Adipocyte (in vitro differentiated cells): ENCODE data around the gene RAB27A.
"Not testable (repeated sequence)": the region's sequence is repeated elsewhere in the genome, so short reads cannot be mapped to it uniquely, and the experiment has no call there.

Experiments used
- DNase-seq: peaks from one replicate; pipeline ENCODE4 v3.0.0-alpha.2; 2015; ENCODE audit warnings: low read depth
- H3K27me3 ChIP-seq: replicated peaks from 2 replicates; pipeline ENCODE4 v1.7.0; 2013; ENCODE audit warnings: mild to moderate bottlenecking, low read length, moderate library complexity; ENCODE audit not compliant: control insufficient read depth, insufficient read depth
- H3K36me3 ChIP-seq: 2 replicates; pipeline ENCODE4 v1.7.0; 2013; ENCODE audit warnings: low read length, mild to moderate bottlenecking, moderate library complexity; ENCODE audit not compliant: control insufficient read depth, insufficient read depth, severe bottlenecking
- H3K4me1 ChIP-seq: 2 replicates; pipeline ENCODE4 v1.7.0; 2013; ENCODE audit warnings: mild to moderate bottlenecking, low read length, moderate library complexity; ENCODE audit not compliant: control insufficient read depth, insufficient read depth
- H3K4me3 ChIP-seq: 2 replicates; pipeline ENCODE4 v1.7.0; 2013; ENCODE audit warnings: mild to moderate bottlenecking, low read length, moderate library complexity
- H3K9ac ChIP-seq: 2 replicates; pipeline ENCODE4 v1.7.0; 2013; ENCODE audit warnings: mild to moderate bottlenecking, low read length, moderate library complexity
- H3K9me3 ChIP-seq: 2 replicates; pipeline ENCODE4 v1.7.0; 2013; ENCODE audit warnings: mild to moderate bottlenecking, low read length, moderate library complexity; ENCODE audit not compliant: control insufficient read depth

The RAB27A gene

GRCh38 chr15:55289746-55290527, at the start of gene RAB27A:
Gene RAB27A, minus strand, starts transcription at chr15:55289813. Its CDS starts 54,879 bp downstream, at chr15:55234934.
- Histone ChIP-seq H3K9ac (peak within 1 kb of the TSS; percentile 93), H3K4me1 (peaks cover 3% of the 10 kb centered on the region), H3K4me3 (peak within 1 kb of the TSS; percentile 94), H3K27me3 (no peaks in the 10 kb centered on the region), H3K9me3 (no peaks in the 10 kb centered on the region), H3K36me3 (no peaks in the 10 kb centered on the region)
- DNase-seq, result peak; percentile 87

GRCh38 chr15:55337160-55337559, 47.5 kb upstream of the RAB27A start:
- no peak overlapping the region for H3K4me3 ChIP-seq
- no peaks in the 10 kb centered on the region for H3K27me3 ChIP-seq
- no peaks in the 10 kb centered on the region for H3K9me3 ChIP-seq
- H3K9ac ChIP-seq, result no peak overlapping the region
- DNase-seq, result no peak
- H3K36me3 ChIP-seq, result peaks cover 50% of the 10 kb centered on the region
- H3K4me1 ChIP-seq, result no peaks in the 10 kb centered on the region

GRCh38 chr15:55334997-55335396, 45.4 kb upstream of the RAB27A start:
- Histone ChIP-seq H3K4me3 (no peak overlapping the region), H3K9ac (no peak overlapping the region), H3K27me3 (no peaks in the 10 kb centered on the region), H3K4me1 (no peaks in the 10 kb centered on the region), H3K36me3 (peaks cover 46% of the 10 kb centered on the region), H3K9me3 (no peaks in the 10 kb centered on the region)
- DNase-seq, result no peak

GRCh38 chr15:55334371-55334770, 44.8 kb upstream of the RAB27A start:
- Histone ChIP-seq H3K9ac (no peak overlapping the region), H3K36me3 (peaks cover 50% of the 10 kb centered on the region), H3K9me3 (no peaks in the 10 kb centered on the region), H3K4me1 (no peaks in the 10 kb centered on the region), H3K4me3 (no peak overlapping the region), H3K27me3 (no peaks in the 10 kb centered on the region)
- DNase-seq, result no peak

- DNase-seq, result no peak
- Histone ChIP-seq H3K27me3 (no peaks in the 10 kb centered on the region), H3K4me3 (no peak overlapping the region), H3K9ac (no peak overlapping the region), H3K9me3 (no peaks in the 10 kb centered on the region), H3K4me1 (no peaks in the 10 kb centered on the region), H3K36me3 (peaks cover 22% of the 10 kb centered on the region)
Observed at GRCh38 chr15:55327387-55327786, 37.8 kb upstream of the RAB27A start.

GRCh38 chr15:55322467-55322866, 32.9 kb upstream of the RAB27A start:
- Histone ChIP-seq H3K9me3 (no peaks in the 10 kb centered on the region), H3K4me3 (no peak overlapping the region), H3K27me3 (no peaks in the 10 kb centered on the region), H3K4me1 (peaks cover 16% of the 10 kb centered on the region), H3K9ac (no peak overlapping the region), H3K36me3 (peaks cover 2% of the 10 kb centered on the region)
- no peak for DNase-seq

- Histone ChIP-seq H3K27me3 (no peaks in the 10 kb centered on the region), H3K36me3 (no peaks in the 10 kb centered on the region), H3K4me1 (peaks cover 26% of the 10 kb centered on the region), H3K9ac (no peak overlapping the region), H3K9me3 (no peaks in the 10 kb centered on the region), H3K4me3 (no peak overlapping the region)
- no peak for DNase-seq
Observed at GRCh38 chr15:55320963-55321362, 31.4 kb upstream of the RAB27A start.

- no peaks in the 10 kb centered on the region for H3K27me3 ChIP-seq
- H3K4me1 ChIP-seq, result peaks cover 26% of the 10 kb centered on the region
- H3K9ac ChIP-seq, result peak overlapping the region; percentile 94
- no peak for DNase-seq
- H3K36me3 ChIP-seq, result no peaks in the 10 kb centered on the region
- no peaks in the 10 kb centered on the region for H3K9me3 ChIP-seq
- H3K4me3 ChIP-seq, result peak overlapping the region; percentile 87
Observed at GRCh38 chr15:55320238-55320550, 30.6 kb upstream of the RAB27A start.

- Histone ChIP-seq H3K9me3 (no peaks in the 10 kb centered on the region), H3K9ac (peak overlapping the region; percentile 94), H3K4me3 (peak overlapping the region; percentile 87), H3K36me3 (no peaks in the 10 kb centered on the region), H3K4me1 (peaks cover 26% of the 10 kb centered on the region), H3K27me3 (no peaks in the 10 kb centered on the region)
- DNase-seq, result no peak
Observed at GRCh38 chr15:55319537-55320237, 30.1 kb upstream of the RAB27A start.

- Histone ChIP-seq H3K9me3 (no peaks in the 10 kb centered on the region), H3K4me3 (peak within 1 kb of the TSS; percentile 87), H3K4me1 (peaks cover 26% of the 10 kb centered on the region), H3K36me3 (no peaks in the 10 kb centered on the region), H3K9ac (peak within 1 kb of the TSS; percentile 94), H3K27me3 (no peaks in the 10 kb centered on the region)
- DNase-seq, result peak; percentile 93
Observed at GRCh38 chr15:55318588-55319494, 29.2 kb upstream of the RAB27A start, which contains the start of the genes PIGB and PIGBOS1. Gene PIGB, plus strand, starts transcription at chr15:55319222. Its CDS starts 29 bp downstream, at chr15:55319251. Gene PIGBOS1, minus strand, starts transcription at chr15:55319123. Its CDS starts 1,331 bp downstream, at chr15:55317792.

- H3K4me3 ChIP-seq, H3K9ac ChIP-seq, H3K27me3 ChIP-seq, DNase-seq, H3K4me1 ChIP-seq, H3K9me3 ChIP-seq: not testable (repeated sequence)
- peaks cover 14% of the 10 kb centered on the region for H3K36me3 ChIP-seq
Observed at GRCh38 chr15:55302801-55303200, 13.2 kb upstream of the RAB27A start.
